Liver (tissue), 9 donors: Measurements from ENCODE around the gene EHD2. TPM values are rescaled to one million over a fixed set of nuclear protein-coding genes. Genes with fewer than 3 reads are reported as not detected.
"Not testable (repeated sequence)": the region's sequence is repeated elsewhere in the genome, so short reads cannot be mapped to it uniquely, and the experiment has no call there.

Experiments
- DNase-seq: peaks from one replicate; pipeline ENCODE4 v3.0.0-alpha.2; 2017; ENCODE audit warnings: low spot score
- H3K27ac ChIP-seq, 2 donors: one replicate each; pipeline ENCODE4 v1.7.0; 2013; ENCODE audit warnings: inconsistent platforms in 2 of 2, low read length in 2 of 2, control low read depth in 1 of 2, low read depth in 1 of 2, mild to moderate bottlenecking in 1 of 2
- H3K27me3 ChIP-seq, 4 donors: one replicate each; pipeline versions ENCODE4 v1.6.1 to v1.7.0; 2013; ENCODE audit warnings: low read length in 3 of 4, inconsistent platforms in 1 of 4, mild to moderate bottlenecking in 1 of 4, moderate library complexity in 1 of 4; ENCODE audit not compliant: control insufficient read depth in 4 of 4, insufficient read depth in 4 of 4
- H3K36me3 ChIP-seq, 4 donors: one replicate each; pipeline versions ENCODE4 v1.6.1 to v1.7.0; 2013; ENCODE audit warnings: low read length in 3 of 4, mild to moderate bottlenecking in 3 of 4, low read depth in 1 of 4, moderate library complexity in 1 of 4; ENCODE audit not compliant: control insufficient read depth in 4 of 4, insufficient read depth in 3 of 4
- H3K4me1 ChIP-seq, 4 donors: one replicate each; pipeline versions ENCODE4 v1.6.1 to v1.7.0; 2013; ENCODE audit warnings: low read length in 3 of 4, mild to moderate bottlenecking in 3 of 4, moderate library complexity in 1 of 4; ENCODE audit not compliant: control insufficient read depth in 4 of 4, insufficient read depth in 4 of 4
- H3K4me3 ChIP-seq, 3 donors: one replicate each; pipeline versions ENCODE4 v1.6.1 to v1.7.0; 2013; ENCODE audit warnings: low read length in 3 of 3, control low read depth in 1 of 3, low read depth in 1 of 3, mild to moderate bottlenecking in 1 of 3
- H3K9ac ChIP-seq, 2 donors: one replicate each; pipeline ENCODE4 v1.7.0; 2013; ENCODE audit warnings: low read length in 2 of 2, mild to moderate bottlenecking in 2 of 2, moderate library complexity in 2 of 2, control low read depth in 1 of 2, low read depth in 1 of 2
- H3K9me3 ChIP-seq, 4 donors: one replicate each; pipeline versions ENCODE4 v1.6.1 to v1.7.0; 2013; ENCODE audit warnings: low read length in 3 of 4; ENCODE audit not compliant: control insufficient read depth in 4 of 4
- GABPA ChIP-seq, 2 donors: IDR thresholded peaks in 1 of 2; conservative IDR thresholded peaks in 1 of 2; 2 replicates each; pipeline ENCODE4 v1.6.1; 2016; ENCODE audit warnings: antibody characterized with exemption in 2 of 2, mild to moderate bottlenecking in 1 of 2, moderate library complexity in 1 of 2
- HNF4A ChIP-seq, 2 donors: conservative IDR thresholded peaks; 2 replicates each; pipeline ENCODE4 v1.6.1; 2016; ENCODE audit warnings: antibody characterized with exemption in 2 of 2, mild to moderate bottlenecking in 2 of 2
- JUND ChIP-seq, 2 donors: IDR thresholded peaks; 2 replicates each; pipeline ENCODE4 v1.6.1; 2016; ENCODE audit warnings: antibody characterized with exemption in 2 of 2
- NR2F2 ChIP-seq: IDR thresholded peaks from 2 replicates; pipeline ENCODE4 v1.6.1; 2016; ENCODE audit warnings: antibody characterized with exemption
- RAD21 ChIP-seq, 2 donors: IDR thresholded peaks; 2 replicates each; pipeline ENCODE4 v1.6.1; 2016; ENCODE audit warnings: antibody characterized with exemption in 2 of 2, mild to moderate bottlenecking in 2 of 2
- RXRA ChIP-seq, 2 donors: IDR thresholded peaks; 2 replicates each; pipeline ENCODE4 v1.6.1; 2017 to 2018; ENCODE audit warnings: antibody characterized with exemption in 2 of 2, mild to moderate bottlenecking in 1 of 2
- SP1 ChIP-seq: IDR thresholded peaks from 2 replicates; pipeline ENCODE4 v1.6.1; 2018; ENCODE audit warnings: antibody characterized with exemption, mild to moderate bottlenecking
- WGBS: extraction: QIAGEN DNeasy Blood & Tissue Kit; methylation state at CpG from one replicate; pipeline ENCODE4 v1.1.7; 2013; 5-methylcytosine and 5-hydroxymethylcytosine counted together
- polyA plus RNA-seq, 2 donors: library from polyadenylated mRNA; stranded (reverse) in 1 of 2; unstranded in 1 of 2; fragments of 200-250 nt in 1 of 2; fragments of >200 nt in 1 of 2; fragmentation: Nextera tagmentation in 1 of 2; extraction: Ambion mirVana in 1 of 2; gene quantifications; one replicate each; pipeline versions ENCODE4 v1.2.1 to v1.2.3, GENCODE V29; 2013 to 2015
- total RNA-seq, 2 donors: library from RNA; depleted of rRNA; stranded (reverse); fragments of >200 nt; gene quantifications; one replicate each; pipeline ENCODE4 v1.2.3, GENCODE V29; 2014
- TF ChIP-seq, protein P1 (sequence below): IDR thresholded peaks from 2 replicates; pipeline ENCODE4 v1.6.1; 2016; ENCODE audit warnings: antibody characterized with exemption
- TF ChIP-seq, protein P2 (sequence below): IDR thresholded peaks from 2 replicates; pipeline ENCODE4 v1.6.1; 2016; ENCODE audit warnings: antibody characterized with exemption
- TF ChIP-seq, protein P3 (sequence below): fragments of 150-350 bp; IDR thresholded peaks from 2 replicates; pipeline ENCODE4 v1.5.1; 2017; ENCODE audit warnings: improper control_type of control experiment, low read depth, low read length; ENCODE audit not compliant: missing input control
- donor health status: healthy.
- donor health status: healthy.
- donor health status: healthy.
- donor health status: healthy.
- donor health status: healthy.

Gene EHD2
- total and polyA plus RNA-seq, 4 donors, result 3.2 to 7.9 (median 5.8) TPM

DNA sequence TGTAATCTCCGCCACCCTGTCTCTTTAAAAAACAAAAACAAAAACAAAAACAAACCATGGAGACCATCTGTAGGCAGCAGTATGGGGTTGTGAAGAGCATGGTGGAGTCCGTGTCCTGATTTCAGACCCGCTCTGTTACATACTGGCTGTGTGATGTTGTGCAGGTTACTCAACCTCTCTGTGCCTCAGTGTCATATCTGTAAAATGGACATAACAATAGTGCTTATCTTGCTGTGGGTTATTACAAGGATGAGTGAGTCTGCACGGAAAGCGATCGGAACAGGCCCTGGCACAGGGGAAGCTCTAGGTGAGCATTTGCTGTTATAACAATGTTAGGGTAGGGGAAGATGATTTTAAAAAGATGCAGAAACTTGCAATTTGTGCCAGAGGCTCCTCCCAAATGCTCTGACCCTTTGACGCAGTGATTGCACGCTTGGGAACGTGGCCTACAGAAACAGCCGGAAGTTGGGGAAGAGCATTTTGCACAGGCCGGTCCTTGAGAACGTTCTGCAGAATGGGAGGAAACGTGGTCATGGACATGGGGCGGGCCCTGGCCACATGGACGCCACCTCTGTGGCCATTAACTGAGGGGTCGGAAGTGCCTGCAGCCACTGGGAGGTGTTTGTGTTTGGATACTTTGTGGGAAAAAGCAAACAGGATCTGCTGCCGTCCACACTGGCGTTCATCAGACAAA lies 49.5 kb downstream of the EHD2 start:
- WGBS, result 82% methylated on average over 18 of the region's 18 CpGs
- H3K4me3 ChIP-seq, result no peak overlapping the region
- no peak overlapping the region for H3K27ac ChIP-seq
- no peak for DNase-seq
- H3K36me3 ChIP-seq, result peaks cover 0 to 5% (median 3%) of the 10 kb centered on the region in 4 donors
- no peaks in the 10 kb centered on the region for H3K9me3 ChIP-seq
- TF ChIP-seq, protein P1, sequence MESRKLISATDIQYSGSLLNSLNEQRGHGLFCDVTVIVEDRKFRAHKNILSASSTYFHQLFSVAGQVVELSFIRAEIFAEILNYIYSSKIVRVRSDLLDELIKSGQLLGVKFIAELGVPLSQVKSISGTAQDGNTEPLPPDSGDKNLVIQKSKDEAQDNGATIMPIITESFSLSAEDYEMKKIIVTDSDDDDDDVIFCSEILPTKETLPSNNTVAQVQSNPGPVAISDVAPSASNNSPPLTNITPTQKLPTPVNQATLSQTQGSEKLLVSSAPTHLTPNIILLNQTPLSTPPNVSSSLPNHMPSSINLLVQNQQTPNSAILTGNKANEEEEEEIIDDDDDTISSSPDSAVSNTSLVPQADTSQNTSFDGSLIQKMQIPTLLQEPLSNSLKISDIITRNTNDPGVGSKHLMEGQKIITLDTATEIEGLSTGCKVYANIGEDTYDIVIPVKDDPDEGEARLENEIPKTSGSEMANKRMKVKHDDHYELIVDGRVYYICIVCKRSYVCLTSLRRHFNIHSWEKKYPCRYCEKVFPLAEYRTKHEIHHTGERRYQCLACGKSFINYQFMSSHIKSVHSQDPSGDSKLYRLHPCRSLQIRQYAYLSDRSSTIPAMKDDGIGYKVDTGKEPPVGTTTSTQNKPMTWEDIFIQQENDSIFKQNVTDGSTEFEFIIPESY, result no peak
- TF ChIP-seq GABPA (IDR thresholded peaks at IDR 0.05 in 1 of 2, conservative IDR thresholded peaks at IDR 0.05 in 1 of 2) (peak in 1 of 2 donors; percentile 36), RXRA (IDR thresholded peaks at IDR 0.05) (no peak), JUND (IDR thresholded peaks at IDR 0.05) (no peak), NR2F2 (peak; percentile 89), SP1 (peak; percentile 26)
- TF ChIP-seq, protein P2, sequence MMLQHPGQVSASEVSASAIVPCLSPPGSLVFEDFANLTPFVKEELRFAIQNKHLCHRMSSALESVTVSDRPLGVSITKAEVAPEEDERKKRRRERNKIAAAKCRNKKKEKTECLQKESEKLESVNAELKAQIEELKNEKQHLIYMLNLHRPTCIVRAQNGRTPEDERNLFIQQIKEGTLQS, result no peak
- H3K27me3 ChIP-seq, result no peaks in the 10 kb centered on the region
- H3K4me1 ChIP-seq, result peaks cover 0 to 10% (median 4%) of the 10 kb centered on the region in 4 donors
- H3K9ac ChIP-seq, result no peak overlapping the region

DNA sequence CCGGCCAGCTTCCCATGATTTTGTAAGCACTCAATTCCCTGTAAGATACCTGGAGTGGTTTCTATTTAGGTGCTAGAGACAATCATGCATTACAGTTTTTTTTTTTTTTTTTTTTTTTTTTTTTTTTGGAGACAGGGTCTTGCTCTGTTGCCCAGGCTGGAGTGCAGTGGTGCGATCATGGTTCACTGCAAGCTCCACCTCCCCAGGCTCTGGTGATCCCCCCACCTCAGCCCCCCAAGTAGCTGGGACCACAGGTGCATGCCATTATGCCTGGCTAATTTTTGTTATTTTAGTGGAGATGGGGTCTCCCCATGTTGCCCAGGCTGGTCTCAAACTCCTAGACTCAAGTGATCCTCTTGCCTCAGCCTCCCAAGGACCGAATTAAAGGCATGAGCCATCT lies 51.5 kb downstream of the EHD2 start:
- 90% methylated on average over 3 of the region's 3 CpGs for WGBS
- not testable (repeated sequence) for H3K27ac ChIP-seq, H3K27me3 ChIP-seq, H3K9me3 ChIP-seq, H3K4me3 ChIP-seq, H3K36me3 ChIP-seq, DNase-seq, H3K9ac ChIP-seq, H3K4me1 ChIP-seq

DNA sequence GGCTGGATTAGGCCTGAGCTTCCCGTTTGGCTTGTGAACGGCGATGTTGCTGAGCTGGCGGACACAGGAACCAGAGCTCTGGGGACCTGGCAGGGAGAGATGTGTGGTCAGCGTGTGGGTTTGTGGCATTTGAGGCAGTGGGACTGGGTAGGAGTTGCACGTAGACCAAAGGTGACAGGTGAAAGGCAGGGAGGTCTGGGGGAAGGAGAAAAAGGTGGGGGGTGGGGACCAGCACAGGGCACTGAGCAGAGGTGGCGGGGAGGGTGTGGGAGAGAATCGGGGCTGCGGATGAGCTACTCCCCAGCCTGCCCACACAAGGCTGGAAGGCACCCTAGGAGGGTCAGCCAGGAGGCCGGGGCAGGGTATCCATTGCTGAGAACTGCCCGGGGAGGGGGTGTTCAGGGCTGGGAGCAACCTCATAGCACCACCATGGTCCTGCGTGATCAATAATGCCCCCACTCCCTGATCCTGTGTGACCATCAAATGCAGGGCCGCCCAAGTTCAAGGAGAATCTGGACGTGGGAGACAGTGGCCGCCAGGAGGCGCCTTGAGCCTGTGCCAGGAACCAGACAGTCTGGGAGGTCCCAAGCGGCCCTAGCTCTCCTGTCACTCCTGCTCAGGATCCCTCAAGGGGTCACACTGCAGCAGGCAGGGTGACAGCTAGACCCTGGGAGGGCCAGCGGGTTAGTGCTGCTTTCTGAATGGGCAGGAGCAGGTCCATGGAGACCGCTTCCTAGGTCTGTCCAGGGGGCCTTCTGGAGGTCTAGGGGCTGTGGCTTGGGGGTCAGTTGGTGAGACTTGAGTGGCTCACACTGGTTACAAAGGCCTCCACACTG lies 52.5 kb downstream of the EHD2 start:
- Histone ChIP-seq H3K27ac (no peak overlapping the region), H3K4me3 (no peak overlapping the region), H3K4me1 (peaks cover 0 to 3% (median 0%) of the 10 kb centered on the region in 4 donors), H3K36me3 (peaks cover 0 to 1% (median 0%) of the 10 kb centered on the region in 4 donors), H3K9me3 (no peaks in the 10 kb centered on the region), H3K27me3 (no peaks in the 10 kb centered on the region), H3K9ac (no peak overlapping the region)
- WGBS, result 45% methylated on average over 19 of the region's 19 CpGs
- peak; percentile 69 for DNase-seq
- TF ChIP-seq HNF4A (conservative IDR thresholded peaks at IDR 0.05) (no peak), RAD21 (IDR thresholded peaks at IDR 0.05) (peak; percentile 70 to 82), SP1 (no peak), GABPA (IDR thresholded peaks at IDR 0.05 in 1 of 2, conservative IDR thresholded peaks at IDR 0.05 in 1 of 2) (no peak)
- TF ChIP-seq, protein P3, sequence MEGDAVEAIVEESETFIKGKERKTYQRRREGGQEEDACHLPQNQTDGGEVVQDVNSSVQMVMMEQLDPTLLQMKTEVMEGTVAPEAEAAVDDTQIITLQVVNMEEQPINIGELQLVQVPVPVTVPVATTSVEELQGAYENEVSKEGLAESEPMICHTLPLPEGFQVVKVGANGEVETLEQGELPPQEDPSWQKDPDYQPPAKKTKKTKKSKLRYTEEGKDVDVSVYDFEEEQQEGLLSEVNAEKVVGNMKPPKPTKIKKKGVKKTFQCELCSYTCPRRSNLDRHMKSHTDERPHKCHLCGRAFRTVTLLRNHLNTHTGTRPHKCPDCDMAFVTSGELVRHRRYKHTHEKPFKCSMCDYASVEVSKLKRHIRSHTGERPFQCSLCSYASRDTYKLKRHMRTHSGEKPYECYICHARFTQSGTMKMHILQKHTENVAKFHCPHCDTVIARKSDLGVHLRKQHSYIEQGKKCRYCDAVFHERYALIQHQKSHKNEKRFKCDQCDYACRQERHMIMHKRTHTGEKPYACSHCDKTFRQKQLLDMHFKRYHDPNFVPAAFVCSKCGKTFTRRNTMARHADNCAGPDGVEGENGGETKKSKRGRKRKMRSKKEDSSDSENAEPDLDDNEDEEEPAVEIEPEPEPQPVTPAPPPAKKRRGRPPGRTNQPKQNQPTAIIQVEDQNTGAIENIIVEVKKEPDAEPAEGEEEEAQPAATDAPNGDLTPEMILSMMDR, result peak; percentile 48
